Adrenal gland (tissue), 12 donors: ENCODE data around the gene GALK2. TPM values are rescaled to one million over a fixed set of nuclear protein-coding genes. Genes with fewer than 3 reads are reported as not detected.

ENCODE experiments used
- DNase-seq, 7 donors: peaks; one replicate each; pipeline ENCODE4 v3.0.0-alpha.2; 2019 to 2020
- H3K27ac ChIP-seq, 5 donors: fragments of 200-600 bp; sonication (generic) in 4 of 5; 1 replicate in 3 of 5; 2 replicates in 2 of 5; pipeline versions ENCODE4 v1.5.1 to v1.8.0; 2016 to 2020; ENCODE audit warnings: mild to moderate bottlenecking in 1 of 5
- H3K27me3 ChIP-seq: fragments of 200-600 bp; 2 replicates; pipeline ENCODE4 v1.8.0; 2021
- H3K36me3 ChIP-seq, 2 donors: fragments of 200-600 bp; replicated peaks in 1 of 2; 1 replicate in 1 of 2; 2 replicates in 1 of 2; pipeline versions ENCODE4 v1.5.1 to v1.8.0; 2018 to 2022
- H3K4me1 ChIP-seq, 2 donors: fragments of 200-600 bp; replicated peaks in 1 of 2; 1 replicate in 1 of 2; 2 replicates in 1 of 2; pipeline versions ENCODE4 v1.5.1 to v1.8.0; 2018 to 2021
- H3K4me3 ChIP-seq, 4 donors: fragments of 200-600 bp; sonication (generic) in 3 of 4; one replicate each; pipeline ENCODE4 v1.5.1; 2016 to 2018
- H3K9me3 ChIP-seq, 3 donors: fragments of 200-600 bp; sonication (generic) in 1 of 3; replicated peaks in 1 of 3; 1 replicate in 2 of 3; 2 replicates in 1 of 3; pipeline versions ENCODE4 v1.5.1 to v1.8.0; 2016 to 2021
- POLR2A ChIP-seq, 2 donors: fragments of 450-650 bp; IDR thresholded peaks; one replicate each; pipeline ENCODE4 v1.6.1; 2017; ENCODE audit warnings: antibody characterized with exemption in 2 of 2, mild to moderate bottlenecking in 2 of 2, moderate library complexity in 1 of 2
- WGBS, 4 donors: extraction: QIAGEN DNeasy Blood & Tissue Kit in 2 of 4; methylation state at CpG; one replicate each; pipeline versions ENCODE4 v1.1.5 to v1.1.7; 2013 to 2017; 5-methylcytosine and 5-hydroxymethylcytosine counted together
- intact Hi-C, 2 donors: fragments of 100-400 bp; cut with DNase I; formaldehyde crosslinking; loops; one replicate each; pipeline versions ENCODE4 v1.14.1 to v1.15.0; 2022 to 2023
- polyA plus RNA-seq, 3 donors: library from polyadenylated mRNA; stranded (reverse); fragments of 200-250 nt in 2 of 3; fragments of 350-450 nt in 1 of 3; fragmentation: Illumina TruSeq in 1 of 3; extraction: RNeasy Lipid Tissue Mini Kit (QIAGEN cat#74804) in 1 of 3; gene quantifications; one replicate each; pipeline ENCODE4 v1.2.3, GENCODE V29; 2013 to 2014
- total RNA-seq, 9 donors: library from RNA; depleted of rRNA in 4 of 9; stranded (reverse); fragments of >200 nt in 4 of 9; fragments of 120-200 nt in 1 of 9; fragmentation: NEBNext Ultra II Directional in 1 of 9; extraction: Animal tissue kit (Norgen Biotek cat#: 25700) in 1 of 9; gene quantifications; one replicate each; pipeline versions ENCODE4 v1.1.0 to v1.2.4, GENCODE V29; 2013 to 2023
- TF ChIP-seq, protein P1 (sequence below), 6 experiments: fragments of 450-650 bp in 4 of 6; fragments of 200-600 bp in 2 of 6; sonication (generic) in 1 of 6; IDR thresholded peaks; 1 replicate in 5 of 6; 2 replicates in 1 of 6; pipeline versions ENCODE4 v1.5.1 to v1.8.0; 2016 to 2021; ENCODE audit warnings: antibody characterized with exemption in 6 of 6, mild to moderate bottlenecking in 2 of 6, moderate library complexity in 1 of 6
- donor health status: healthy with polysubstance abuse.
- donor health status: Bipolar disorder and iron deficiency.
- donor health status: DM: yes; HTN: yes; CAD: no.
- donor health status: DM: no; HTN: no; CAD: no.
- donor health status: DM: no; HTN: no; CAD: no.
- donor health status: DM: yes; HTN: yes; CAD: no.

GALK2 gene
- total and polyA plus RNA-seq, 12 donors, result 11.0 to 64.2 (median 49.1) TPM

DNA sequence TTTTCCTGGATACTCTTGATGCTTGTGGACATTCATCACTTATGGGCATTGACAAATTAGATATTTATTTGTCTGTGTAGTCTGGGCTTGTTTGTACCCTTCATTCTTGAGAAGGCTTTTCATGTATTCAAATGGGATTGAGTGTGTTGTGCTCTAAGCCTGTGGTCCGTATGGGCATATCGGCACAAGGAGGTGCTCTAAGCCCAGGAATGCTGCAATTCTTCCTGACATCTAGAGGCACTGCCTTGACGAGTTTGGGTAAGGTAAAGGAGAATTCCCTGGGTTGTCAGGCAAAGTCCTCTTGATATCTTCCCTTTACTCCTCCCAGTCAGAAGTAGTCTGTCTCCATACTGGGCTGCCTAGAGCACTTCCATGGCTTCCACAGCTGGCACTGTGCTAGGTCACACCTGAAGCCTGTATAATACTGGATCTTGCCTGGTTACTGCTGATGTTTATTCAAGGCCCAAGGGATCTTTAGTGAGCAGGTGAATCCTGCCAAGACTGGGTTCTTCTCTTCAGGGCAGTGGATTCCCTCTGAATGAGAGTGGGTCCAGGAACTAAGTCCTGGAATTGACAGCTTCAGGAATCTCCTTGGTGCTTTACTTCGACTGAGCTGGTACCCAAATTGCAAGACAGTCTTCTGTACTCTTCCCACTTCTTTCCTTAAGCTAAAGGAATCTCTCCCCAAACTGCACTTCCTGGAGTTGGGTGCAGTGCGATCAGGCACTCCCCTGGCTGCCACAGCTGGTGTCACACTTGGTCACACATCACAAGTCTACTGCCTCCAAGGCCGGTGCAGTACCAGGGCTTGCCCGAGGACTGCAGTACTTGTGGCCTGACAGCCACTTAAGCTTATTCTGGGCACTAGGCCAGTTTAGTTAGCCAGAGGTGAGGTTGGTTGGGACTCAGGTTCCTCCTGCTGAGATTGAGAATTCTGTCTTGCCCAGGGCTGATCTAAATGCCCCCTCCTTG lies 46.0 kb downstream of the GALK2 start:
- no peak overlapping the region for H3K4me3 ChIP-seq
- intact Hi-C loops, result no loop called here
- no peaks in the 10 kb centered on the region for H3K9me3 ChIP-seq
- H3K4me1 ChIP-seq, result peaks cover 0 to 8% of the 10 kb centered on the region in 2 donors
- no peaks in the 10 kb centered on the region for H3K27me3 ChIP-seq
- no peak for TF ChIP-seq POLR2A (IDR thresholded peaks at IDR 0.05)
- TF ChIP-seq, protein P1, sequence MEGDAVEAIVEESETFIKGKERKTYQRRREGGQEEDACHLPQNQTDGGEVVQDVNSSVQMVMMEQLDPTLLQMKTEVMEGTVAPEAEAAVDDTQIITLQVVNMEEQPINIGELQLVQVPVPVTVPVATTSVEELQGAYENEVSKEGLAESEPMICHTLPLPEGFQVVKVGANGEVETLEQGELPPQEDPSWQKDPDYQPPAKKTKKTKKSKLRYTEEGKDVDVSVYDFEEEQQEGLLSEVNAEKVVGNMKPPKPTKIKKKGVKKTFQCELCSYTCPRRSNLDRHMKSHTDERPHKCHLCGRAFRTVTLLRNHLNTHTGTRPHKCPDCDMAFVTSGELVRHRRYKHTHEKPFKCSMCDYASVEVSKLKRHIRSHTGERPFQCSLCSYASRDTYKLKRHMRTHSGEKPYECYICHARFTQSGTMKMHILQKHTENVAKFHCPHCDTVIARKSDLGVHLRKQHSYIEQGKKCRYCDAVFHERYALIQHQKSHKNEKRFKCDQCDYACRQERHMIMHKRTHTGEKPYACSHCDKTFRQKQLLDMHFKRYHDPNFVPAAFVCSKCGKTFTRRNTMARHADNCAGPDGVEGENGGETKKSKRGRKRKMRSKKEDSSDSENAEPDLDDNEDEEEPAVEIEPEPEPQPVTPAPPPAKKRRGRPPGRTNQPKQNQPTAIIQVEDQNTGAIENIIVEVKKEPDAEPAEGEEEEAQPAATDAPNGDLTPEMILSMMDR (IDR thresholded peaks at IDR 0.05), result peak in 2 of 6 experiments; percentile 42 to 46
- H3K27ac ChIP-seq, result no peak overlapping the region
- WGBS, 4 donors, result 80 to 95% (median 84%) methylated on average over 4 to 7 of the region's 7 CpGs
- no peaks in the 10 kb centered on the region for H3K36me3 ChIP-seq
- DNase-seq, result peak in 6 of 7 donors; percentile 44 to 74 (median 58)

DNA sequence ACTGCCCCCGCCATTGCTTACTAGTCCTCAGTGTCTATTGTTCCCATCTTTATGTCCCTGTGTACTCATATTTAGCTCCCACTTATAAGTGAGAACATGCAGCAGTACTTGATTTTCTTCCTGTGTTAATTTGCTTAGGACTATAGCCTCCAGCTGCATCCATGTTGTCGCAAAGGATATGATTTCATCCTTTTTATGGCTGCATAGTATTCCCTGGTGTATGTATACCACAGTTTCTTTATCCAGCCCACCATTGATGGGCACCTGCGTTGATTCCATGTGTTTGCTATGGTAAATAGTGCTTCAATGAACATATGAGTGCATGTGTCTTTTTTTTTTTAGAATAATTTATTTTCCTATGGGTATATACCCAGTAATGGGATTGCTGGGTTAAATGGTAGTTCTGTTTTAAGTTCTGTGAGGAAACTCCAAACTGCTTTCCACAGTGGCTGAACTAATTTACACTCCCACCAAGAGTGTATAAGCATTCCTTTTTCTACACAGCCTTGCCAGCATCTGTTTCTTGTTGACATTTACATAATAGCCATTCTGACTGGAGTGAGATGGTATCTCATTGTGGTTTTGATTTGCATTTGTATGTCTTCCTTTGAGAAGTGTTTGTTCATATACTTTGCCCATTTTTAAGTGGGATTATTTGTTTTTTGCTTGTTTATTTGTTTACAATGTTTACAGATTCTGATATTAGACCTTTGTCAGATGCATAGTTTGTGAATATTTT lies 53.7 kb downstream of the GALK2 start:
- no peak overlapping the region for H3K27ac ChIP-seq
- H3K36me3 ChIP-seq, result no peaks in the 10 kb centered on the region
- 44 to 86% (median 72%) methylated on average over 3 of the region's 3 CpGs for WGBS, 4 donors
- H3K4me1 ChIP-seq, result no peaks in the 10 kb centered on the region
- TF ChIP-seq, protein P1 (IDR thresholded peaks at IDR 0.05), result no peak
- TF ChIP-seq POLR2A (IDR thresholded peaks at IDR 0.05), result no peak
- no peak overlapping the region for H3K4me3 ChIP-seq
- no peak for DNase-seq
- H3K9me3 ChIP-seq, result peaks cover 0 to 7% (median 7%) of the 10 kb centered on the region in 3 donors
- intact Hi-C loops, result no loop called here
- H3K27me3 ChIP-seq, result no peaks in the 10 kb centered on the region

DNA sequence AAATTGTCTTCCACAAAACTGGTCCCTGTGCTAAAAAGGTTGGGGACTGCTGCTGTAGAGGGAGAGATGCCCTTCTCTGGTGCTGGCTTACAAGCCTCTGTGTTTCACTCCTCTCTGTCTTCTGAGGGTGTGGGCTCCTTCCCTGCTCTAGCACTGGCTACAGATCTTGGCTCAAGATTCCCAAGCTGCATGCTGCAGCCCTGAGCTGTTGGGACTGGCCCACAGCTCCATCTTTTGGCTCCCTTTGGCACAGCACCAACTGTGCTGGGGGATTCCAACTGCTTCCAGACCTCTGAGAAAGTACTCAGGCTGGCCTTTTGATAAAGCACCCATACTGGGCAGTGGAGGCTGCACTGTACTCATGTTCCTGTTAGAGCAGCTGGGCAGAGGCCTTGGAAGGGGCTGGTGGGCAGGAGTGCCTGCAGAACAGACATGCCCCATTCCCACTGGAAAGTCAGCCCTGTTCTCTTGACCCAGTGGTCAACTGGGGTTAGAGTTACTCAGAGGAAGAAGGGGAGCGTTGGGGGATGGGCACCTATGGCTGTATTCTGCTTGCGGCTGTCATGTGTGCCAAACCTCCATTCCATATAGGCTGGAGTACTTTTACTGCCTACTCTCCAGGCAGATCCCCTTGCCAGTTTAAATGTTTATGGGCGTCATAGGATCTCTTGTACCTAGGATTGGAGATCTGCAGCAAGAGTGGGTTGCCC lies 55.7 kb downstream of the GALK2 start:
- H3K4me1 ChIP-seq, result no peaks in the 10 kb centered on the region
- DNase-seq, result peak in 1 of 7 donors; percentile 9
- no peak overlapping the region for H3K27ac ChIP-seq
- intact Hi-C loops, result no loop called here
- WGBS, 4 donors, result 94 to 100% (median 98%) methylated on average over 3 of the region's 3 CpGs
- H3K4me3 ChIP-seq, result no peak overlapping the region
- no peaks in the 10 kb centered on the region for H3K27me3 ChIP-seq
- TF ChIP-seq, protein P1 (IDR thresholded peaks at IDR 0.05), result no peak
- TF ChIP-seq POLR2A (IDR thresholded peaks at IDR 0.05), result no peak
- no peaks in the 10 kb centered on the region for H3K36me3 ChIP-seq
- H3K9me3 ChIP-seq, result peaks cover 0 to 7% (median 7%) of the 10 kb centered on the region in 3 donors

DNA sequence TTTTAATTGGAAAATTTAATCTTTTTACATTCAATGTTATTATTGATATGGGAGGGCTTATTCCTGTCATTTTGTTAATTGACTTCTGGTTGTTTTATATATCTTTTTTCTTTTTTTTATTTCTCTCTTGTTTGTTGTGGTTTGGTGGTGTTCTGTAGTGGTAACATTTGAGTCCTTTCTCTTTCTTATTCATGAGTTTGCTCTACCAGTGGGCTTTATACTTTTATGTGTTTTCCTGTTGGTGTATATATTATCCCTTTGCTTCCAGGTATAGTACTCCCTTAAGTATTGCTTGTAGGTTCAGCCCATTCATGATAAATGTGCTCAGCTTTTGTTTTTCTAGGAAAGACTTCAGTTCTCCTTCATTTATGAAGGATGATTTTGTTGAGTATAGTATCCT lies 57.6 kb downstream of the GALK2 start:
- H3K4me1 ChIP-seq, result no peaks in the 10 kb centered on the region
- peaks cover 0 to 7% (median 7%) of the 10 kb centered on the region in 3 donors for H3K9me3 ChIP-seq
- DNase-seq, result no peak
- H3K4me3 ChIP-seq, result no peak overlapping the region
- TF ChIP-seq, protein P1 (IDR thresholded peaks at IDR 0.05), result no peak
- no peak for TF ChIP-seq POLR2A (IDR thresholded peaks at IDR 0.05)
- no peak overlapping the region for H3K27ac ChIP-seq
- H3K36me3 ChIP-seq, result no peaks in the 10 kb centered on the region
- intact Hi-C loops, result no loop called here
- no peaks in the 10 kb centered on the region for H3K27me3 ChIP-seq
